GM18867 (cell line): ENCODE measurements around the gene MCTP2.

Experiments
- ATAC-seq: cut with Tn5 transposase; IDR thresholded peaks from one replicate; pipeline ENCODE4 v1.9.1; 2021; ENCODE audit warnings: mild to moderate bottlenecking, moderate library complexity; ENCODE audit not compliant: unreplicated experiment

Gene MCTP2, protein sequence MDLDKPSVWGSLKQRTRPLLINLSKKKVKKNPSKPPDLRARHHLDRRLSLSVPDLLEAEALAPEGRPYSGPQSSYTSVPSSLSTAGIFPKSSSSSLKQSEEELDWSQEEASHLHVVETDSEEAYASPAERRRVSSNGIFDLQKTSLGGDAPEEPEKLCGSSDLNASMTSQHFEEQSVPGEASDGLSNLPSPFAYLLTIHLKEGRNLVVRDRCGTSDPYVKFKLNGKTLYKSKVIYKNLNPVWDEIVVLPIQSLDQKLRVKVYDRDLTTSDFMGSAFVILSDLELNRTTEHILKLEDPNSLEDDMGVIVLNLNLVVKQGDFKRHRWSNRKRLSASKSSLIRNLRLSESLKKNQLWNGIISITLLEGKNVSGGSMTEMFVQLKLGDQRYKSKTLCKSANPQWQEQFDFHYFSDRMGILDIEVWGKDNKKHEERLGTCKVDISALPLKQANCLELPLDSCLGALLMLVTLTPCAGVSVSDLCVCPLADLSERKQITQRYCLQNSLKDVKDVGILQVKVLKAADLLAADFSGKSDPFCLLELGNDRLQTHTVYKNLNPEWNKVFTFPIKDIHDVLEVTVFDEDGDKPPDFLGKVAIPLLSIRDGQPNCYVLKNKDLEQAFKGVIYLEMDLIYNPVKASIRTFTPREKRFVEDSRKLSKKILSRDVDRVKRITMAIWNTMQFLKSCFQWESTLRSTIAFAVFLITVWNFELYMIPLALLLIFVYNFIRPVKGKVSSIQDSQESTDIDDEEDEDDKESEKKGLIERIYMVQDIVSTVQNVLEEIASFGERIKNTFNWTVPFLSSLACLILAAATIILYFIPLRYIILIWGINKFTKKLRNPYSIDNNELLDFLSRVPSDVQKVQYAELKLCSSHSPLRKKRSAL

DNA sequence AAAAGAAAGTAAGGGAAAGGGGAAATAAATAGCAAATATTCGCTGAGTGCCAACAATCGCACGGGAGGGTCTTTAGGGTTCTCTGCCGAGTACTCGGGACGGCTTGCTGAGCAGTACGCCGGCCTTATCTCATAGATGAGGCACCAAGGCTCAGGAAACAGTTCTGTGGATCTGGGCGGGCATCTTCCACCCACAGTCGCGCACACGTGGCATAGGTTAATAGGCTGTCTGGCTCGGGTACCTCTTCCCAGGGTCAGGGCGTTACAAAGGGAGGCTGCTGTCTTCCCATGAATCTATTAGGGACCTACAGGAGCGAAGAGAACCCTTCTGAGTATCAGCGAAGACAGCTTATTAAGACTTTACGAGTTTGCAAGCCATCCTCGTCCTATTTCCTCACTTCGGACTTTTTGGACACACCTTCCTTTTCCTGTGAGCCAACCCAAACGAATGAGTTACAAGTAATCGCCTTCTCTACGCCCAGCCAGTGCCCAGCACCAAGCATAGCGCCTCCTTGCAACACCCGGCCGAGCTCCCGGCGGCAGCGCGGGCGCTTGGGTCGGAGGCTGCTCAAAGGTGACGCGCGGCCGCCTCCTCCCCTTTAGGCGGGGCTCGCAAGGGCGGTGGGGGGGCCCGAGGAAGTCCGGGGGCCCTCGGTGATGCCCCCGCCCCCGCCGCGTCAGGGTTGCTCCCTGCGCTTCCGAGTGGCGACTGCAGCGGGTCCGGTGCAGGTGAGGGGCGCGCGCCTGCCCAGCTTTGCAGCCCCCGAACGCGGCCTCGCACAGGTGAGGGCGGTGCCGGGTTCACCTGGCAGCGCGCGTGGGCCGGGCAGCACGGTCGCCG lies at the start of gene MCTP2:
Gene MCTP2 (plus strand): TSS at position 679 of the 840 bp plus-strand sequence. CDS start 66,705 bp downstream, outside the sequence.
- ATAC-seq: peak; percentile 78

DNA sequence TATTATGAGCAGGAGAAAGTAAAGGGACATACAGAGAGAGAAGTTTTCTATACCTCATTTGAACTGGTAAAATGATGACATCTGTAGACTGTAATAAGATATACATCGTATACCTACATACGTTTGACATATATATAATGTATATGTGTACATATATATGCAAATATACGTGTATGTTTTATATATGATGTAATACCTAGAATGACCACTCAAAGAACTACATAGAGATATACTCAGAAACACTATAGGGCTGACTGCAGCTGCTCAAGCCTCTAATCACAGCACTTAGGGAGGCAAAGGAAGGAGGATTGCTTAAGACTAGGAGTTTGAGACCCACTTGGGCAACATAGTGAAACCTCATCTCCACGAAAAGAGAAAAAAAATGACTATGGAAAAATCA lies 48.5 kb upstream of the MCTP2 start:
- no peak for ATAC-seq

DNA sequence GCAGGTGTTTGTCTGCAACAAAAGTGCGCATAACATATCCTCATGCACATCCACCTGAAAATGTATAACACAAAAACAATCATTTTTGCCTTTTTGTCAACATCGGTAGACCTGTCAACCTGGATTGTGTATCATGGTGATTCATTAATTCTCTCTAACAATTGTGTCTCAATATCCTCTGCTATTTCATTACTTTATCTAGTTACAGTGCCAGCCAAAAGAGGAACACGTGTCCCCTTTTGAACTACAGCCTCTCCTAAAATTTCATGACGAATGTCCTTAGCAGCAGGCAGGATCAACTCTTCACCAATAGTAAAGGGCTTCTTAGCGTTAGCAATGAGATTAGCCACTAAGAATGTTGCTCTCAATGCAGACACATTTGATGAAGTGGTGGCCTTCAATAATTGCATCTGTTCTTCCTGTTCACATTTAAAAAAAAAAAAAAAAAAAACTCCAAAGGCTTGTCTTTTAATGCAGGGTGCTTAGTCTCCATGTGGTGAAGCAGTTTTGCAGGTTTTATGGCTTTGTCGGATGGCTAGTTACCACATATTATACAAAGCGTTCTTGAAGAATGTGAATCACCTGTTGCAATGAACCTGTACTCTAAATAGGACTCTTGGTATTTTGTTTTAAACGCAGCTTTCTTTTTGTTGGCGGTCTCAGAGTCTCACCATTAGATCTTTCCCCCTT lies 45.7 kb upstream of the MCTP2 start:
- ATAC-seq: no peak

DNA sequence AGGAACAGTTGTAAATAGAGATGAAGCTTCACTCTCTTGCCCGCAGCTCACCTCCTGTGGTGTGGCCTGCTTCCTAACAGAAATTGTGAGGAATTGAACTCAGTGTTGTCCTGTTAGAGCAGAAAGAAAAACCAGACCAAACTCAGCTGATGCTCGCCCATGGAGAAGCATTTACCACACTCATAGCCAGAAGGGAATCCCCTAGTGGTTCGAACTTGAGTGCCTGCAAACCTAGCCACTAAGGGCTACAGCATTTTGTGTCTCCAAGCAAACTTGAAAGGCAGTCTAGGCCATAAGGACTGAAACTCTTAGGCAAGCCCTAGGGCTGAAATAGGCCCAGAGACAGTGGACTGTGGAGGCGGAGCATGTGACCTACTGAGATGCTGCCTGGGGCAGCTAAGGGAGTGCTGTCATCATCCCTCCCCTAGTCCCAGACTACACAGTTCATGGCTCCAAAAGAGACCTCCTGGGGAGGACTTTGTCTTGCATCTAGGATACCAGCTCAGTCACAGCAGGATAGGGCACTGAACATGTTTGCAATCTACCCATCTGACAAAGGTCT lies 44.5 kb upstream of the MCTP2 start:
- peak; percentile 55 for ATAC-seq

DNA sequence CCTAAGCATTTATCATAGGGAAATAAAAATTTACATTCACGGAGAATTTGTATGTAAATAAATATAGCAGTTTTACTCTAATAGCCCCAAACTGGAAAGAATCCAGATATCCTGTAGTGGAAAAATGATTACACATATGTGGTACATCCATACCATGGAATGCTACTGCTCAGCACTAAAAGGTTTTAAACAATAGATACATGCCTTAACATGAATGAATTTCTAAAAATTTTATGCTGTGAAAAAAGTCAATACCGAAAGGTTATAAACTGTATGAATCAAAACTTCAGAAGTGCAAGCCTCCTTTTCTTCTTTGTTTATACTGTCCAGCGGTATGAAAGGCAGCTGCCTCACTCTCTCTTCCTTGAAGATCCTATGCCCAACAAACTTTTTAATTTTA lies 37.5 kb upstream of the MCTP2 start:
- ATAC-seq: no peak

DNA sequence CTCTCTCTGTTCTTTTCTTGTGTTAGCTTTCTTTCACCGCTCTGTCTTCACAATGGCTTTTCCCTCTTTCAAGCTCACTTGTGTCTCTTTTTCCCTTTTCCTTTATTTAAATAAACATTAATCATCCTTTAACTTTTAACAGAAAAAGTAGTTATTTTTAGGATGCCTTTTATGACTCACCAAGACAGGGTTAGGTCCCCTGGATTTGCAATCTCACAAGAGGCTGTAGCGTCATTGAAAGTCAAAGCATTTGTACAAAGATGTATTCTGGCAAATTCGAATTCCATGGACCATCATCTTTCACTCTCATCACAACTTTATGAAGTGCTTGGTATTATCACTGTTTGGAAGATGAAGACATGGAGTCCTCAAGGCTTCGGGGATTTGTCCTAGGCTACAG lies 34.8 kb upstream of the MCTP2 start:
- no peak for ATAC-seq

DNA sequence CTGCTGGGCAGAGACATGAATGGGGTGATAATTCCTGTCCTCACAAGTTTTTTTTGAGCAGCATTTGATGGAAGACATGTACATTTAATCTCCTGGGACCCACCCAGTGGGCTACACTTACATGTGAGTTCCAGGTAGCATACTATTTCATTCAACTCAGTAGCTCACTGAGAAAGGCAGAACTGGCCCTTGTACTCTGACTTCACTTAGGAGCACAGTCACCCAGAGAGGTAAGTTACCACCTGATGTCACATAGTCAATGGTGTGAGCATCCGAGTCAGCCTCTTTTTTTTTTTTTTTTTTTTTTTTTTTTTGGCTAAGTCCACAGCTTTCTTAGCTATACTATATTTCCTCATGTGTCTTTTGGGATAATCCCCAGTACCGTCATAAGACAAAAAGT lies 32.7 kb upstream of the MCTP2 start:
- ATAC-seq: no peak

DNA sequence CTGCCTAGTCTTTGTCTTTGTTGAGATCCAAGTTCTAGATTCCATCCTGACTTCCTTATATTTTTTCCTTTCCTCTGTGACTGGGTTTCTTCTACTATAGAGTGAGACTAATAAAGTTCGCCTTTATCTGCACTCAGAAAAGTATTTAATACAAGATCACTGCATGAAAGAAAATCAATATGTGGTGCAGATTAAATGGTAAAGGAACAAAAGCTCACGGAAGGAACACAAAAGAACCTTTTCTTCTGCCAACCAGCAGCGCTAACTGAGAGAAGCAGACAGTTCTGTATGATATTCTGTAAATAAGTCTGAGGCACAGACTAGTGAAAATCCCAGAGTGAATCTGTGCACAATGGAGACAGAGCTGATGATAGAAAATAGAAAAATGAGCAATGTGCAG lies 31.6 kb upstream of the MCTP2 start:
- ATAC-seq: no peak

DNA sequence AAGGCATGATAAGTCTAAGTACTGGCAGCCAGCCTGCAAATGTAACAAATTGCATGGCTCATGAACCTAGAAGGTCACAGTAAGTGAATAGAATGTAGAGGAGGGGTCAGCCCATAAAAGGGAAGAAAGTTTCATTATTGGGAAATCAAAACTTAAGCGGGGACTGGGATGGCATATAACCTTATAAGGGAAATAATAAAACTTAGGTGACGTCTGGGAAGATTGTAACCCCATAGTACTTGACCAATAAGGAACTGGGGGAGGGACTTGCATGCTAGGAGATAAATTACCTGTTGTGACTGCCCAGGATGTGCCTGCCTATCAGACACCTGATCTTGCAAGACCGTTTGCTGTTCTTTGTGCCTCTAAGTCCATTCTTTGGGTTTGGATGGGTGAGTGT lies 28.1 kb upstream of the MCTP2 start:
- ATAC-seq: no peak

DNA sequence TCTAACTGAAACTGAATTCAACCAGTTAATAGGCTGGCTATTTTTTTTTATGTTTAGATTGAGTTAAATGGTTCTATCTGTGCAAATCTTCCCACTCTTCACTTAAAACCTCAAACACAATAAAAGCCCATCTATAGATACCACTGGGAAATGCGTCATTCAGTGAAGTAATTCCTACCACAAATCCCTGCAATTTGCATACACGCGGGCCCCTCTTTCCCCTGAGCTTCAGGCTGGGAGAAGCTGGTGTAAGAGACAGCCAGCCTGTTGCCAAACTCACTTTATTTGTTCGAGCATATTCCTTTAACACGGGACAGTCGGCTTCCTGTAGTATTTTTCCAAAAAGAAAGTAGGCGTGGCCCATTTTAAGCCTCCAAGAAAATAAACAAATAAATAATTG lies 26.0 kb upstream of the MCTP2 start:
- ATAC-seq: no peak

DNA sequence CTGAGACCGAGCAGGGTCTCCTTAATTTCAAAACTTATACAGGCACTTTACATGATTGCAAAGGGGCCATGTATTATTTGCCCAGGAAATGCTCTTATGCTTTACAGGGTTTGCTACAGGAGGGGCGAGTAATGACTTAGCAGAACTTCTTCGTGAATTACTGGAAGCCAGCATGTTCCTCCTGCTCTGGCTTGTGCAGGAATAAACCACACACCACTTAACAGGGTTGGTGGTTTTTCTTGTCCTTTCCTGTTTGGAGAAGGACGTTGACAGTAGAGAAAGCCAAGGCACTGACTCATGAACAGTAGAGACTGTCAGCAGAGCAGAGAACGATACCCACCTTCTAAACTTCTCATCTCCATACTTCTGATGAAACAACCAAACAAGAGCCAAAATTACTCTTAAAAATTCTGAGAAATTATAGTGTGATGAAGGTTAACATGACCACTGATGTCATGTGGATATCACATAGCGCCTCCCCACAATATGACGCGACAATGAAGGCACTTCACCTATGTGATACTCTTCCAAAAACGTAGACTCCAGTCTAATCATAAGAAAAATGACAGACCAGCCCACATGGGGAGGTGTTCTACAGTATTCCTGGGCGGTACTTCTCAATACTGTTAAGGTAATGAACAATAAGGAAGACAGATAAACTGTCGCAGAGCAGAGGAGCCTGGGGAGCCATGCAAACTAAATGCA lies 24.7 kb upstream of the MCTP2 start:
- ATAC-seq: no peak

DNA sequence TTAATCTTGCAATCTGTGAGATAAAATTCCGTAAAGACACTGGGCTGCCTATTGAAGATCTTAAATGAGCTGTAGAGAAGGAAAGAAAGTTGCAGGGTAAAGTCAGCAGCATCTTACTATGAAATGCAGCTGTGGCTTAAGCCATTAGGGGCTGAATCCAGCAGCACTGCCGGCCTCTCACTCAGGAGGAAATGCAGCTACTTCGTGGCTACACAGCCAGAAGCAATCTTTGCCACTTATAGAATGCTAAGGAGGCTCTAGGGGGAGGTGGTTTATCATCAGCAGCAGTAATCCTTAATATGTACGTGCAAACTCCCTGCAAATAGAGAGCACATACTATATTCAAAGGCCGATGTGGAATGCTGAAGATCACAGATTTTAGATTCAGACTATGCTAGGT lies 19.1 kb upstream of the MCTP2 start:
- no peak for ATAC-seq

DNA sequence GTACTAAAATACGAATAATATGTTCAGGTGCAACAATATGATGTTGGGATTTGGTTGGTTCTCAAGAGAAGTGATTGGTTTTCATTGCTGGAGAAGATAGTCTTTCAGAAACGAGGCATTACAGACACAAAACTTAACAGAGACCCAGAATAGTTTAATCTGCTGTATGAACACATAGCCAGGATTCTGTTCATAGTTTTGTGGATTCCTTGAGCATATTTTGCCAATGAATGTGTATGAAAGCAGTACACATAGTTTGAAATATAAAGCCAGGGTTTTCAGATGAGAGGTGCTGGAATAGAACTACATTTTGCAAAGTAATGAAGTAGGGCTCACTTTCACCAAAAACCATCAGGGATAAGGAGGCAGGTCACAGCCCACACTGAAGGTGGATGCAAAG lies 5.7 kb upstream of the MCTP2 start:
- ATAC-seq: no peak

DNA sequence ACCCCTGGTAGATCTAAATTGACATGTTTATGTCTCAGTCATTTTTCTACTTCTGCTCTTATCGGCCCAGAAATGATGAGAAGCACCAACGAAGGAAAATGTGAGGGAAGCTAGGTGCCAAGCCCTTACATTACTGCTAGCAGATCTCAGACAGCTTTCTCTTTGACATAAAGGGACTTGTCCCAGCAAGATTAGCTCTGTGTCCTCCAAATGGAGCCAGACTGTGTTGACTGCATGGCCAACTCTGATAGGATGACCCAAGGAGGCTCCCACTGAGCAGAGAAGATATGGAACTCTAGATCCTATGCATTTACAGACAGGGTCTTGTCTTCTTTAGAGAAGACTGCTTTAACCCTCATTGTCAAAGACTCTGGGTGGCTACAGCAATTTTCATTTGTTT lies 2.8 kb upstream of the MCTP2 start:
- ATAC-seq: no peak

DNA sequence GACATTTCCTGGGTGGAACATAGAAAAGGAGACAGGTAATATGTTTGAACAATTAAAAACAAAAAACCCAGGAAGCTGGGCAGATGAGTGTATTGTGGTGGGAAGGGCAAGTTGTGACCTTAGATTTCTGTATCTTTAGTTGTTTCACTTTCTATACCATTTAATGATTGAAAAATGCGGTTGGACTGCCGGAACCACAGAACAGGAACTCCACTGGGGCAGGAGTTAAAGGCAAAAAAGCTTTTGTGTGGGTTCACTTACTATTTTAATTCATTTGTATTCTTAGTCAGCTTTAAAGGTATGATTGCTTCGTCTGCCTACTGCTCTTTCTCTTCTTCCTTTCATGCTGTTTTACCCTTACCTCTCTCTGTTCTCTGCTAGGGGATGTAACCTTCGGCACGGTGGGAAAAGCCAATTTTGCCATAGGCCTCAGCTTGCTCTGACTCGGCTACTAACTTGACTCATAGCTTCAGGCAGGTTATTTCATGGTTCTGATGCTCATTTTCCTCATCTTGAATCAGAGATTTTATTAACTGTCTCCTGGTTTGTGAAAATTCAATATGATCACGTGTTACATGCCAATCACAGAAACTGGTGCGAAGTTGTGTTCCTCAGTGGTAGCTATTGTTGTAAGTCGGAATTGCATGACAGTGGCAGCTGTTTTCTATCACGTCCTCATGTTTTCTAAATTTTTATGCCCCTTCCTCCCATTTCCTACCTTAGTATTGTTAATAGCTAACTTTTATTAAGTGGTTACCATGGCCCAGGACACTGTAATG lies 1.6 kb upstream of the MCTP2 start:
- ATAC-seq: peak; percentile 66

DNA sequence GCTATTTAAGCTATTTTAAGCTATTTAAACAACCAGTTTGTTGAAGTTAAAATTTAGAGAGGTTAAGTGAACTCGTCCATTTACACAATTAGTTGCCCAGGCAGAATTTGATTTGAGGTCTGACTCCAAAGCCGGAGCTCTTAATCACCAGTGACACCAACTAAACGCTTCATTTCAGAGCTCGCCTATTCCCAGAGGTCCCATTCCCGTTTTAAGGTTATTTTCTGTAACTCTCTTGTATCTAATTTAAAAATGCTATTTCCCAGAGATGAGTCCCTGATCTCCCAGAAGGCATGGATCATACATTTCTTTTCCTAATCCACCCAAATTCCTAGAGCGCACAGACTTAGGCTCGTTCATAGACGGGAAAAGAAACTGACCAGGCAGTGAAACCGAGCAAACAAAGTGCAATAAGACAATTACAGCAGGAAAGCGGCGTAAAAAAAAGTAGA lies 904 bp upstream of the MCTP2 start:
- ATAC-seq: no peak

DNA sequence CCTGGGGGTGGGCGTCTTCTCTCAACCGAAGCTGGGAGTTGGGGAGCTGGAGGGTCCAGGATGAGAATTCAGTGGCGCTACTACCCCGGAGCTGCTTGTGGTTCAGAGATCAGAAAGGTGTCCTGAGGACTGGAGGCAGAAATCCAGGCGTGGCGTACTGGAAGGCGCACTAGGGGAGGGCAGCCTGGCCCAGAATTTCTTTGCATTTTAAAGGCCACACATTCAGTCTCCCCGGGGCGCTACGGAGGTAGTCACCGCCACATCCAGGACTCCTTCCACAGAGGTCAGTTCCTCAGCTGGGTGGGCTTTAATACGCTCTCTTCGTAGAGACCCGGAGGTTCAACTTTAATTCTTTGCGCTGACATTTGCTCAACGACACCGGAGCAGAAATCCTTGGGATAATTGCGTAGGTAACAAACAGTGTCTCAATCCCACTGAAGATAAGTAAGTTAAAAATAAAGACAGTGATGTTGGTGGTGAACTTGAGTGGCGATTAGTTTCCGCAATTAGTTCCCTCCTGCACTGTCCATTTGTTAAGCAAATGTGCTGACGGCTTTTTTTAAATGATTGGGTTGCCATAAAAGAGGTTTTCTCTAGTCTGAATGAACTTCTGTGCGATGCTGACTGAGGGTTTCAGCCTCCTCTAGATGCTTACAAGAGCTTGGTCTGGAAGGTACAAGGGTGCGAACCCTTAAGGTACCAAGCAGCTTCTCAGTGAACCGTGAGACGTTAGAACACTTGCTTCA lies 535 bp downstream of the MCTP2 start:
- ATAC-seq: peak; percentile 23

DNA sequence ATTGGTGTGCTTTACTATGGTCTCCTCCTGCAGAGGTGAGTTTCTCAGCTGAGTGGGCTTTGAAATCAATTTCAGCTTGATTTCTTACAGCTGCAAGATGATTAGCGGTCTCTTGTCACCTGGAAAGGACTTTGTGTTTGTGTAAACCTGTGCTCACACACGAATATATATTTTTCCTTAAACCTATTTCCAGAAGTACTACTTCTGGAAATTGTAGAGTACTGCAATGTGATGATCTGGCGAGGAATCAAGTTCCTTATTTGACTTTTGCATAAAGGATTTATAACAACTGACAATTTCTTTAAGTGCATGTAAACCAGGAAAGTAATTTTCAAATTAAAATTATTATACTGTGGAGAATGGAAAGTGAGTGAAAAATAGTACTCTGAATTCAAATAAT lies 2.1 kb downstream of the MCTP2 start:
- no peak for ATAC-seq
